GM12875 (cell line): ENCODE measurements around the gene CBX5.

ENCODE experiments used
- H3K4me3 ChIP-seq: one replicate; pipeline ENCODE4 v1.5.1; 2011; ENCODE audit warnings: low read depth, low read length, control low read depth
- CTCF ChIP-seq: IDR thresholded peaks from 2 replicates; pipeline ENCODE4 v1.5.1; 2011; ENCODE audit warnings: low read depth, mild to moderate bottlenecking, control low read depth, inconsistent platforms, low read length, moderate library complexity, borderline replicate concordance; ENCODE audit not compliant: insufficient read depth

CBX5 gene

GRCh38 chr12:54184024-54184805 lies 95.7 kb downstream of the CBX5 start:
- TF ChIP-seq CTCF = no peak

GRCh38 chr12:54182981-54183380 lies 96.9 kb downstream of the CBX5 start:
- TF ChIP-seq CTCF = no peak
- no peak overlapping the region for H3K4me3 ChIP-seq

More at GRCh38 chr12:54184024-54184805, 95.7 kb downstream of the CBX5 start:
- H3K4me3 ChIP-seq = no peak overlapping the region

GRCh38 chr12:54182086-54182485 lies 97.8 kb downstream of the CBX5 start:
- TF ChIP-seq CTCF = no peak
- H3K4me3 ChIP-seq = no peak overlapping the region
